Measurements from ENCODE around the gene NCKAP1.

DNA sequence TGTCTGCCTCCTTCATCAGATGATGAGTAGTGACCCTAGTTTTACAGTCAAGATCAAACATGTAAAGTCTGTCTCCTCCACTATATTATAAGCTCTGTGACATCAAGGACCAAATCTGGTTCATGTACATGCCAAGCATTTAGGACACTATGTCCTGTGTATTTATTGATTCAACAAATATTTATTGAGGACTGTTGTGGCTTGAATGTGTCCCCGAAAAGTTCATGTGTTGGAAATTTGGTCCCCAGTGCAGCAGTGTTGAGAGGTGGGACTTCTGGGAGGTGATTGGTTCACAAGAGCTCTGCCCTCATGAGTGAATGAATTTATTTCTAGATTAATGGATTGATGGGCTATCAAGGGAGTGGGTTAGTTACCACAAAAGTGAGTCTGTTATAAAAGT, 125.2 kb downstream of the NCKAP1 start:
- TF ChIP-seq GATA3 (IDR thresholded peaks at IDR 0.05; ENCODE audit: low read depth, low read length) (no peak), GATA2 (IDR thresholded peaks at IDR 0.05; ENCODE audit: low read depth, low read length) (no peak)

All from SH-SY5Y (cell line).